Occipital lobe (tissue), 2 donors: ENCODE data around the gene KCNK7. TPM values are rescaled to one million over a fixed set of nuclear protein-coding genes. Genes with fewer than 3 reads are reported as not detected.

Experiments
- DNase-seq: peaks from one replicate; lab custom pipeline; 2025; lab: John Stamatoyannopoulos, UW
- total RNA-seq: library from RNA; depleted of rRNA; stranded (reverse); fragments of >200 nt; gene quantifications from one replicate; pipeline ENCODE4 v1.2.3, GENCODE V29; 2014

The KCNK7 gene
- total RNA-seq, 1 donor from 2014 or later, result 0.31 TPM

DNA sequence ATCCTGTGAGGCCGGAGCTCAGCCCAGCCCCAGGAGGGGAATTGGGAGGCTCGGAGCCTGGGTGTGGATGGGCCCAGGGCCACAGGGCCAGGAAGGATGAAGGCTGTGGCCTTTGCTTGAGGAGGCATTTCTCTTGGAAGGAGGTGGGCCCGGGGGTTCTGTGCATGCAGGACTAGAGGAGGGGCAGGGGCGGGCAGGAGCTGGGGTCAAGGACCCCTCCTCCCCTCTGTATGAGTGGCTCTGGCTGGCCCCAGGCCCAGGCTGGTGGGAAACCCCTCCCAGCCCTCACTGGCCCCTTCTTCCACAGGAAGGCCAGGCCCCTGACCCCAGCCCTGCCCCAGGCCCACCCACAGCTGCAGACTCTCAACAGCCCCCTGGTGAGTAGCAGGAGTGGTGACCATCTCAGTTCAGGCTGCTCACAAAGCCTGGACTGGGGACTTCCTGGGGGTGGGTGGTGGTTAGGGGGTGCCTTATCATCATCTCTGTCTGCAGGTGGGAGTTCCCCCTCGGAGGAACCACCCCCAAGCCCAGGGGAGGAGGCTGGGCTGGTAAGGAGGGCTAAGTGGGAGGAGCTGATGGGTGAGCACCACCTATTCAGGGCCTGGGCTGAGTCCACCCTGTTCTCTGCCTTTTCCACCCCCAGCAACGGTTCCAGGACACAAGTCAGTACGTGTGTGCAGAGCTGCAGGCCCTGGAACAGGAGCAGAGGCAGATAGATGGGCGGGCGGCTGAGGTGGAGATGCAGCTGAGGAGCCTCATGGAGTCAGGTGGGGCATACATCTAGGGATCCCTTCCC is 6.0 kb downstream of the KCNK7 start:
- no peak for DNase-seq

DNA sequence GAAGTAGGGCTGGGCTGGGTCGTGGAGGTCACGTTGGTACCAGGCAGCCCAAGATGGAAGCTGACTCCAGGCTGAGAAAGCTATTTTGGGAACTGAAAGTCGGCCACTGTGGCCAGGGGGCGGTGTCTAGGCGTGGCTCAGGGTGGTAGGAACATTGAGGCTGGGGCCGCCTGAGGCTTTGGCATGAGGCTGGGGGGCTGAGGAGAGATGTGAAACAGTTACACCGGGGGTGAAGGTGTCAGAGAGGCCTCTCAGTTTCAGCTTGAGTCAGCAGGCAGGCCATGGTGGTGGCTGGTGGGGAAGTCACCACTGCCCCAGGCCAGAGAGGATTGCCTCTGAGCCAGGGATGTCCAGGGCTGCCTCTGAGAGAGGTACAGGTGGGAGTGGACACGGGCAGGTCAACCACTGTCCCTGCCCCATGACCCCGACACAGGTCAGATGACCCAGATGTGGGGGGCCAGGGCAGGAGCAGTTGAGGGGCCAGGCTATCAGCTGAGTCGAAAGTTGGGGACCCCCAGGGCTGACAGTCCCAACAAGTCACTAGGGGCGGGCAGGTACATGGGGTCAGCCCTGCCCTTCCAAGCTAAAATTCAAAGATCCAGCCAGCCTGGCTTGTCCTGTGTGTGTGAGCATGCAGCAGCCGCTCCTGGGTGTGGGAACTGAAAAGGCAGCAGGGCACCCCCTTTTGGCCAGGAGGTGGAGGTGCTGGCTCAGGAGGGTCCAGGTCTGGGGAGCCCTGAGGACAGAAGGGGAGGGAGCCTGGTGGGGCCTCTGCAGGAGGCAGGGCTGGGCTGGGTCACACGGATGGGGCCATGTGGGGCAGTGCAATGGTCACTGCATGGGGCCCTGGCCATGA is 7.2 kb downstream of the KCNK7 start:
- no peak for DNase-seq

DNA sequence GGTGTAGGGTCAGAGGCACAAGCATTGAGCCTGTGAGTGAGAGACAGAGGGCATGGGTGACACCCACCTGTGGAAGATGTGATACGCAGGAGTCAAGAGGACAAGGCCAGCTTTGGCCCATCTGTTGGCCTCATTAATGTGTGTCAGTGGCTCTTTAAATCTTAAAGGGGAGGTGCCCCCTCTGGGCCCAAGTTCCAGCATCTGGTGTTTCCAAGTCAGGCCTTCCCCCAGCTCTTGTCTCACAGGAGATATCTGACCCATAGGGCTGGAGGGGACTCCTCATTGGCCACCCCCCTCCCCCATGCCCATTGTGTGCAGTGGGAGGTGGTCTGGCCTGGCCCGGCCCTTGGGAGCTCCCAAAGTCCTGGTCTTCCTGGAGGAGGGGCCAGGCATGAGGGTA is 8.9 kb downstream of the KCNK7 start:
- no peak for DNase-seq

DNA sequence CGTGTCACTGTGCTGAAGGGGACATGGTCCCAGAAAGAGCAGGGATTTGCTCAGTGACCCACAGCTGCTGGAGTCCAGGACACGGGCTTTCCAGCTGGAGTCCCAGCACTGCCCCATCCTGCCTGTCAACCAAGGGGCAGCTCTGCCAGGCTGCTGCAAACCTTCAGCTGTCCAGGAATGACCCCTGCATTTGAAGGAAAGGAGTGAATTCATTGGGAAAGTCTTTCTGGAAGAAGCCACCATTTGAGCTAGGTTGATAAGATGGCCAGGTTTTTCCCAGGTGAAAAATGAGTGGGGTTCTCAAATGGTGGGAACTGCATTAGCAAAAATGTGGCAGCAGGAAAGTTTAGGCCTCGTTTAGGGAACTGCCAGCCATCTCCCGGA is 9.4 kb downstream of the KCNK7 start:
- DNase-seq, result no peak

DNA sequence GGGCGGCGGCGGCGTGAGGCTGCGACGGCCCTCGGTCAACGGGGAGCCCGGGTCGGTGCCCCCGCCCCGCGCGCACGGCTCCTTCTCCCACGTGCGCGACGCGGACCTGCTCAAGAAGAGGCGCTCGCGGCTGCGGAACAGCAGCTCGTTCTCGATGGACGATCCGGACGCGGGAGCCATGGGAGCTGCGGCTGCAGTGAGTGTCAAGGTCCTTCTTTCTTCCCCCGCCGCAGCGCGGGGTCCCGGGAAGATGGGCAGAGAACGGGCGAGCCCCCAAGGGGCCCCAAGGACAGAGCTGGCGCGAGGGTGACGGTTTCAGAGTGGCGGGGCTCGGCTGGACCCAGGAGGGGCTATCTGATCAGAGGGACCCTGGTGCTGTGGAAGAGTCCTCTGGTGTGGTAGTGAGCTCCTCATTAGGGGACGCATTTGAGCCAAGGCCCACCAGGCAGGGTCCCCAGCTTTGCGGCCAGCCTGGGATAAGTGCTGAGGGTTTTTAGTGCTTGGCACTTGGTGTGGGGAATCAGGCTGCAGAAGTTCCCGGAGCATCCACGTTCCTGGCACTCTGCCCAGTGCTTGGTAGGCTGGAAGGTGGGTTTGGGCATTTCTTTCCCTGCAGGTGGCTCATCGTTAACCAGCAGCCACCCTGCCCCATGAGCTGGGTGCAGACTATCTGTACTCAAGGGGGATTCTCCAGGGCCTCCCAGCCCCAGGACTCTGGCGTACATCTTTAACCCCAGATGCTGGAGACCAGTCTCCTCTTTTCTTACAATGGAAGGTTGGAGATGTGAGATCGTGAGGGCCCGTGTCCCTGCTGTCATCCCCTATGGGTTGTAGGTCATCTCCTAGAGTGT is 10.0 kb downstream of the KCNK7 start:
- DNase-seq, result no peak

DNA sequence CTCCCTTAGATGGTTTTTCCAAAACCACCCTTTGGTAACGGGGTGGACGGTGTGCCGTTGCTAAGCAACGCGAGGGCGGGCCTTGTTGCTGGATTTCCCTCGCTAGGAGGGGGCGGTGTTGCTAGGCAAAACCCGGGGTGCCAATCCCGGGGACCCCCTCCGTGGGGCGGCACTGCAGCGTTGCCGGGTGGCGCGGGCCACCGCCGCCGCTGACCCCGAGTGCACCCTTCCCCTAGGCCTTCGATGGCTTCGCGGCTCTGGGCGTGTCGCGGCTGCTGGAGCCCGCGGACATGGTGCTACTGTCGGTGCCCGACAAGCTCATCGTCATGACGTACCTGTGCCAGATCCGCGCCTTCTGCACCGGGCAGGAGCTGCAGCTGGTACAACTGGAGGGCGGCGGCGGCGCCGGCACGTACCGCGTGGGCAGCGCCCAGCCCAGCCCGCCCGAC is 10.9 kb downstream of the KCNK7 start:
- DNase-seq, result peak; percentile 37

DNA sequence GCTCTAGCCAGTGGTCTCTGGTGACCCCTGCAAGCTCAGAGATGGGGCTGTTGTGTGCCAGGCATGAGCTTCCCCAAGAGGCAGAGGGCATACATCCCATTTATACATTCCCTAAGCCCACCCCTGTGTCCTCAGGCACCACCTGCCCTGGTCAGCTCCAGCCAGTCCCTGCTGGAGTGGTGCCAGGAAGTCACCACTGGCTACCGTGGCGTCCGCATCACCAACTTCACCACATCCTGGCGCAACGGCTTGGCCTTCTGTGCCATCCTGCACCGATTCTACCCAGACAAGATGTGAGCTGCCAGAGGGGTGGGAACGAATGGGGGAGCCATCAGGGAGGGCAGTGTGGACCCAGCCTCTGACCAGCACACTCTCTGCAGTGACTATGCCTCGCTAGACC is 11.5 kb downstream of the KCNK7 start:
- DNase-seq, result no peak

DNA sequence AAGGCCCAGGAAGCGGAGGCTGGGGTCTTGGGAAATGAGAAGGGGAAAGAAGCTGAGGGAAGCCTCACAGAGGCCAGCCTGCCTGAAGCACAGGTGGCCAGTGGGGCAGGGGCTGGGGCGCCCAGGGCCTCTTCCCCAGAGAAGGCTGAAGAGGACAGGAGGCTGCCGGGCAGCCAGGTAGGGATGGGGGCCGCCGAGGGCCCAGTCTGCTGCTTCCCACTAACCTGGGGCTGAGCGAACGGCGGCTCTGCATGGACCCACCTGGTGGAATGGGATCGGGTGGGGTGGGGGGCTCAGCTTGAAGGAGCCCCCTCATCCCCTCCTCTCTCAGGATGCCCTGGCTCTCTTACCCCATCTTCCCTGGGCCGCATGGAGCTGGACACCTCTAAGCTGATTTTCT is 12.0 kb downstream of the KCNK7 start:
- no peak for DNase-seq

DNA sequence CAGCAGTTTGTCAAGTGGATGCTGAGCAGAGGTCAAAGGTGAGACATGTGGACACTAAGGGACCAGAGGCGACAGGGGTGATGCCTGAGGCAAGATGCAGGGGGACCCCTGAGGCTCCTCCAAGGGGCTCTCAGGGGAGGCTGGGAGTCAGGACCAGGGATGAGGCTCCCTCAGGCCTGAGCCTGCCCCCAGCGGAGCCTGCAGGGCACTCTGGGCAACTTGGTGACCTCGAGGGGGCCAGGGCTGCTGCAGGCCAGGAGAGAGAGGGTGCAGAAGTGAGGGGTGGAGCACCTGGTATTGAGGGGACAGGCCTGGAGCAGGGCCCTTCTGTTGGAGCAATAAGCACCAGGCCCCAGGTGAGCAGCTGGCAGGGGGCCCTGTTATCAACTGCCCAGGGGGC is 13.7 kb downstream of the KCNK7 start:
- no peak for DNase-seq

DNA sequence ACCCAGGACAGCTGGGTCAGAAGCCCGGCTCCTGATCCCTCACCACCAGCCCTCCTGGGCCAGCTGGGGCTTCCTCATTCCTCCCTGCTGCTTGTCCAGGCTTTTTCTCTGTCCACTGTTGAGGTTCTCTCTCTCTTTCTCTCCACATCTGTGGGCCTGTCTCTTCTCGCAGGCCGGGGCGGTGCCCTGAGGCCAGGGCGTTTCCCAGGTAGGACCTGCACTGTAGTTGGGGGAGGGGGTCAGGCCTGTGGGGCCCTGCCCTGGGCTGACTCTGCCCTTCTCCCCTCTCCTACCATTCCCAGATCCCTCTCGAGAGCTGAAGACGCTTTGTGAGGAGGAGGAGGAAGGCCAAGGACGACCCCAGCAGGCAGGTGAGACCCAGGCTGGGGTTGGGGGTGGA is 14.8 kb downstream of the KCNK7 start:
- DNase-seq, result no peak

DNA sequence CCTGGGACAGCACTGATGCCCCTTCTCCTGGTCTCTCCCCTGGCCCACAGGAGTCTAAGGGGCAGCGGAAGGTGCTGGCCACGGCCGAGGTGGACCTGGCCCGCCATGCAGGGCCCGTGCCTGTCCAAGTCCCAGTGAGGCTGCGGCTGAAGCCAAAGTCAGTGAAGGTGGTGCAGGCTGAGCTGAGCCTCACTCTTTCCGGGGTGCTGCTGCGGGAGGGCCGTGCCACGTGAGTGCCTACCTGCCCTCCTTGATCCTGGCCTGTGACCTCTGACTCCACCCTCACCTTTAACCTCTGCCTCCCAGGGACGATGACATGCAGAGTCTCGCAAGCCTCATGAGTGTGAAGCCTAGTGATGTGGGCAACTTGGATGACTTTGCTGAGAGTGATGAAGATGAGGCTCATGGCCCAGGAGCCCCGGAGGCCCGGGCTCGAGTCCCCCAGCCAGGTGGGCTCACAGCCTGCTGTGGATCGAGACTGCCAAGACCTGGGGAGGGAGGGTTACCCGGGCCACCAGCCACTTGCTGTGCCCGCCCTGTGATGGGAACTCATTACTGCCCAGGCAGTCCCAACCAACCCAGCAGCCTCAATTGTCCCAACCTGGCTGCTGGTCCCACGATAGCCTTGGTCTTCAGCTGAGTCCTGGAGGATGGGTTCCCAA is 15.4 kb downstream of the KCNK7 start:
- DNase-seq, result no peak

DNA sequence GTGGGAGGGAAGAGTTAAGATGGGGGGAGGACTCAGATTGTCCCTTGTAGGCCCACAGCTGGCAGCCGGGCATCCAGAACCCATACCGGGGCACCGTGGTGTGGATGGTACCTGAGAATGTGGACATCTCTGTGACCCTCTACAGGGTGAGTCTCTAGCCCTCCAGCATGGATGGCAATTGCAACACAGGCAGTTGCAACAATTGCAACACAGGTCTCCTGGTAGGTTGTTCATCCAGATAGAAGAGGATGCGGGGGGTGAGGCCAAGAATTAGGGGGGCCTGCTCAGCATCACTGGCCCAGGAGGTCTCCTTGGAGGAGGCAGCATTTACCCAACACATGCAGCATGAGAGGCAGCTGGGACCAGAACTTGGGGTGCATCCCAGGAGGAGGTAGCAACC is 16.3 kb downstream of the KCNK7 start:
- DNase-seq, result no peak

DNA sequence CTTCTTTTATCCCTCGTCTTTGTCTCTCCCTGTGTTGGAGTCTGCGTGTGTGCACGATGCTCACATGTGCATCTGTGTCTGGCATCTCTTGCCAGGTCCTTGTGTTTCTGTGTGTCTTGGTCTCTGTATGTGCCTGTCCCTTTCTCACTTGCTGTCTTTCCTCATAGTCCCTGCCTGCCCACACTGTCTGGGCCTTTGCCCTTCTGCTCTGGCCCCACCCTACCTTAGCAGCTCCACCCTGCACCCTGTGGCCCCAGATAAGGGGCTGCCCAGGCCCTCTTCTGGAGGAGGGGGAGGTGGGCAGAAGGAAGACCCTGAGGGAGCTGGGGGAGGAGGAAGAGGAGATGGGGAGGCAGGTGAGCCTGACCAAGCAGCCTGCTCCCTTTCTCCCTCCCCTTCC is 16.9 kb downstream of the KCNK7 start:
- no peak for DNase-seq

DNA sequence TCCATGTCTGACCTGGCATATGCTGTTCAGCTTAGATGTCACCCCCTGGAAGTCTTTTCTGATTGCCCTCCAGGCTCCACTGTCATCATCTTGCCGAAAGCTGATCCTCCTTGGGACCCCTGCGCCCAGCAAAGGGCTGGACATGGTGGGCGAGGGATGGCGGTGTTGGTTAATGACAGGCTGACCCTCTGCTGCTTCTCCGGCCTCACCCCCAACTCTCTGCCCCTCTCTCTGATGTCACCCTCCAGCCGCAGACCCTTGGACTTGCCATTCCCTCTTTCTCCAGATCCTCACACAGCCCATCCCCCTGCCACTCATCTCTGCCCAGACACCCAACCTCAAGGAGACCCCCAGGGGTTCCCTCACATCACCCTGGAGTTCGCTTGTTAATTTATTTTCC is 17.5 kb downstream of the KCNK7 start:
- DNase-seq, result no peak

DNA sequence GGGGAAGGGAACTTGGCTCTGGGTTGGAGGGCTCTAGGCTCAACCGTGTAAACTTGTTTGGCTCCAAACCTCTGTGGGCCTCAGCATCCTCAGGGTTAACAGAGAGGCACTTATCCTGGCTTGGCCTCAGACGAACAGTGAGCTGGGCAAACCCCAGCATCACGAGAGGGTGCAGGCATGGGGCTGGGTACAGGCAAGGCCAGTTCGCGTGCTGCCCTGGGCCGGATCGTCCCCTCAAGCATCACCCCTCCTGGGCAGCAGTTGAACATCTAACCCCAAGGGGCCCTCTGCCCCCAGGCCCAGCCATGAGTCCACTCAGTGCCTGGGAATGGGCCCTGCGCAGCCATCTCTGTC is 17.9 kb downstream of the KCNK7 start:
- no peak for DNase-seq

DNA sequence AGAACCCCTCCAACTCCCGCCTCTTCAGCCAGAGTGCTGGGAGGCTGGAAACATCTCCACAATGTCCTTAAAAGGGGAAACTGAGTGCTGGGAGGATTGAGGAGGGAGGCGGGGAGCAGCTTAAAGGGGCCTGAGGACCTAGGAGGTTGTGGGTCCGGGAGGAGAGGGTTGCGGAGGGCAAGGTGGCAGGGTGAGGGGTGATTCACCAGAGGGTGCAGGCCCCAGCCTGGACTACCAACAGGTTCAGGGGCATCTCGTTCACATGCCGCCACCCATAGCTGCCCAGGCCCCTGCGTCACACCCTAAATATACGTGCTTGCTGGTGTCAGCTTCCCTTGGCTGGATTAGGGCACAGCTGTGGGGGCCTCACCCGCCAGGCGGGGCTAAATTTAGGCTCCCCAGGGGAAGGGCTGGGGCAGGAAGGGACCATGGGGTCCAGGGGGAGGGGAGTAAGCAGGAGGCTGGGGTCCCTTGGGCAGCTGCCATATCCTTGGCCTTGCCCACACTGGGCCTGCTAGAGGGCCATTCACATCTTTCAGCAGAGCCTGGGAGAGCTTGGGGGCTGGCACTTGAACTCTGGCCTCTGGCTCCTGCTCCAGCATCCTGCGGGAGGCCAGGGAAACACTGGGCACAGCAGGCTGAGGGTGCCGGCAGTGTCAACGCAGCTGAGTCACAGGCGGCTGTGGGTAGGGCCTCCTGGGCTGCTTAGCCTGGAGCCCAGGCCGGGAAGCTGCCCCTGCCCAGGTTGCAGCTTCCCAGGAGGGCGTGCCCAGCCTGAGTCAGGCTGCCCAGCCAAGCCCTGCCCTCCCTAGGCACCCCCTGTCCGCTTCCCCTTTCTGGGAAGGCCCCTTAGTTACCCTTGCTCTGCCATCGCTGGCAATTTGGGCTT is 18.5 kb downstream of the KCNK7 start:
- no peak for DNase-seq

DNA sequence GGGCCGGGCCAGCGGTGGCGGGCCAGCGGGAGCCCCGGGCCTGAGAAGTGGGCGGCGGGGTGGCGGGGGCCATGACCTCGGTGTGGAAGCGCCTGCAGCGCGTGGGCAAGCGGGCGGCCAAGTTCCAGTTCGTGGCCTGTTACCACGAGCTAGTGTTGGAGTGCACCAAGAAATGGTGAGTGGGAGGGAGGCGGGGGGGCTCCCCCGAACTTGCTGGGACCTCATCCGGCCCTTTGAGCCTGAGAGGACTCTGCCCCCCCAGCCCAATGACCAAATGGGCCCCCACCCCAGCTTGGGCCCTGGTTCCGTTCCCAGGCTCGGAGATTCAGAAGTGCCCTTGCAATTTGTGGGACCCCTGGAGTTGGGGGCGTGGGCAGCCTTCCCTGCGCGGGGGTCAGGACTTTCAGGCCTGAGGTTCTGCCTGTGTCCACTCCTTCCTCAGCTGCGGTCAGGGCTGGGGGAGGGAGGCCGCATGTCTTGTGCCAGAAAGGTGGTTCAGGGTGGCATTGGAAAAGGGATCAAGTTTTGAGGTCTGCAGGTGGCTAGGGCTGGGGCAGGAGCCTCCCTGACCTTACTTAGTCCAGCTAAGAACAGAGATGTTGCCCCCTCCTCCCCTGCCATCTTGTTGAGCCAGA is 19.3 kb downstream of the KCNK7 start:
- DNase-seq, result no peak

DNA sequence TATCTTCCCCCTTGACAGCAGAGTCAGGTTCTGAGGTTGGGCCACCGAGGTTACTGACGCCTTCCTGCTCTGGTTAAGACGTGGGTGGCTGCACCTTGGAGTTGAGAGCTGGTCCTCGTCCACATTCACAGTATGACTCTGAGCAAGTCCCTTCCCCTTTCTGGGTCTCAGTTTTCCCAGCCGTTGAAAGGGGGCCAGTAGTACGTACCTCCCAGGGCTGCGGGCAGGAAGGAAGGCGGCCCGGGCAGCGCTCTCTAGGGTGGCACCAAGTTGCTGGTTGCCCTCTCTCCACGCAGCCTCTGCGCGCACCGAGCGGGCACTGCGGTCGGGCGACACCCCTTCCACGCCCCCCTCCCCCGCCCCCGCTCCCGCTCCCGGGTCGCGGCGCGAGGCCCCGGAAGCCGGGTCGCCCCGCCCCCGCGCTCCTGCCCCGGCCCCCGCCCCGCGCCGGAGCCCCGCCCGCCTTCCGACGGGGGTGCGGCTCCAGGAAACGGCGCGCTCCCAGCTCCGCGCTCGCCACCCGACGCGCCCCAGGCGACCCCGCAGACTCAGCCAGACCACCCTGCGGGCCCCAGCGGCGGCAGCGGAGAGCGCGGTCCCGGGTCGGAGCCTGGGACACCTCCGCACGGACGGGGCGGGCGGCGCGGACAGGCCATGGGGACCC is 19.9 kb downstream of the KCNK7 start, which contains the start of gene EHBP1L1:
EHBP1L1 (plus strand) TSS at position 486 of the 664 bp plus-strand sequence. CDS start 250 bp downstream, outside the sequence.
- DNase-seq, result no peak
